Keratinocyte (primary cell): ENCODE results near the gene CCDC148. TPM values are rescaled to one million over a fixed set of nuclear protein-coding genes. Genes with fewer than 3 reads are reported as not detected.

ENCODE experiments used
- DNase-seq: peaks from one replicate; pipeline ENCODE4 v3.0.0-alpha.2; 2011; ENCODE audit warnings: low read depth, missing footprints, low spot score
- FAIRE-seq: peaks from 2 replicates; lab custom pipeline; 2011; peaks lifted over from hg19 to GRCh38; lab: Jason Lieb, UNC
- H2AFZ ChIP-seq: 2 replicates; pipeline ENCODE4 v1.6.0; 2012; ENCODE audit warnings: low read length, control low read depth, inconsistent platforms; ENCODE audit not compliant: control insufficient read depth
- H3K27ac ChIP-seq: 2 replicates; pipeline ENCODE4 v1.5.1; 2011; ENCODE audit warnings: low read length; ENCODE audit not compliant: control insufficient read depth, insufficient read depth
- H3K27me3 ChIP-seq: 3 replicates; pipeline ENCODE4 v1.6.0; 2011; ENCODE audit warnings: low read length; ENCODE audit not compliant: control insufficient read depth, insufficient read depth; ENCODE audit errors: extremely low read depth
- H3K36me3 ChIP-seq, 2 experiments: 2 replicates in 1 of 2; 3 replicates in 1 of 2; pipeline ENCODE4 v1.5.1; 2011; ENCODE audit warnings: low read length in 2 of 2, mild to moderate bottlenecking in 1 of 2; ENCODE audit not compliant: control insufficient read depth in 2 of 2, insufficient read depth in 2 of 2; ENCODE audit errors: extremely low read depth in 1 of 2
- H3K4me1 ChIP-seq: 3 replicates; pipeline ENCODE4 v1.5.1; 2011; ENCODE audit warnings: low read length; ENCODE audit not compliant: control insufficient read depth, insufficient read depth; ENCODE audit errors: extremely low read depth
- H3K4me2 ChIP-seq: 3 replicates; pipeline ENCODE4 v1.6.0; 2011; ENCODE audit warnings: low read depth, low read length; ENCODE audit not compliant: control insufficient read depth, insufficient read depth; ENCODE audit errors: extremely low read depth
- H3K4me3 ChIP-seq, 3 experiments: fragments of 200-600 bp in 1 of 3; sonication (generic) in 1 of 3; 2 replicates in 2 of 3; 3 replicates in 1 of 3; pipeline ENCODE4 v1.5.1; 2011 to 2016; ENCODE audit warnings: low read length in 3 of 3, mild to moderate bottlenecking in 3 of 3, control low read depth in 2 of 3, inconsistent platforms in 1 of 3, low read depth in 1 of 3, mixed read lengths in 1 of 3, mixed run types in 1 of 3, moderate library complexity in 1 of 3; ENCODE audit not compliant: control insufficient read depth in 2 of 3, insufficient read depth in 2 of 3; ENCODE audit errors: extremely low read depth in 1 of 3
- H3K79me2 ChIP-seq: 2 replicates; pipeline ENCODE4 v1.6.0; 2012; ENCODE audit warnings: low read length; ENCODE audit not compliant: control insufficient read depth, insufficient read depth
- H3K9ac ChIP-seq: 3 replicates; pipeline ENCODE4 v1.6.0; 2011; ENCODE audit warnings: low read length; ENCODE audit not compliant: control insufficient read depth, insufficient read depth; ENCODE audit errors: extremely low read depth
- H3K9me1 ChIP-seq: 3 replicates; pipeline ENCODE4 v1.6.0; 2011; ENCODE audit warnings: low read length; ENCODE audit not compliant: control insufficient read depth, insufficient read depth; ENCODE audit errors: extremely low read depth
- H3K9me3 ChIP-seq: 2 replicates; pipeline ENCODE4 v1.5.1; 2012; ENCODE audit warnings: low read depth, low read length; ENCODE audit not compliant: control insufficient read depth
- H4K20me1 ChIP-seq: 3 replicates; pipeline ENCODE4 v1.6.0; 2011; ENCODE audit warnings: low read length; ENCODE audit not compliant: control insufficient read depth, insufficient read depth; ENCODE audit errors: extremely low read depth
- EZH2 ChIP-seq: IDR thresholded peaks from one replicate; pipeline ENCODE4 v1.6.1; 2012; ENCODE audit warnings: inconsistent platforms, mild to moderate bottlenecking, low read length, moderate library complexity
- dilution Hi-C: fragments of 300-500 bp; cut with MboI; formaldehyde crosslinking; loops from one replicate; pipeline ENCODE4 v1.7.0; 2020; ENCODE audit warnings: low sequenced_read_pairs; ENCODE audit not compliant: extremely low pct_ligation_motif_present
- polyA plus RNA-seq, 5 experiments: library from polyadenylated mRNA; depleted of rRNA in 3 of 5; stranded (reverse) in 3 of 5; stranded (forward) in 1 of 5; unstranded in 1 of 5; fragments of >200 nt; gene quantifications; 1 replicate in 1 of 5; 2 replicates in 3 of 5; 3 replicates in 1 of 5; pipeline versions ENCODE4 v1.2.1 to v1.2.3, GENCODE V29; 2011 to 2012; ENCODE audit warnings: missing spikeins in 2 of 5, low read depth in 1 of 5, low replicate concordance in 1 of 5
- TF ChIP-seq, protein P1 (sequence below), 3 experiments: IDR thresholded peaks in 1 of 3; conservative IDR thresholded peaks in 1 of 3; optimal IDR thresholded peaks in 1 of 3; 2 replicates in 2 of 3; 3 replicates in 1 of 3; pipeline versions ENCODE3 to v1.5.1; 2011; ENCODE audit warnings: low read length in 3 of 3, mild to moderate bottlenecking in 3 of 3, moderate library complexity in 2 of 3, control low read depth in 1 of 3, inconsistent platforms in 1 of 3; ENCODE audit not compliant: insufficient read depth in 2 of 3; ENCODE audit errors: extremely low read depth in 1 of 3

Gene CCDC148
- polyA plus RNA-seq, 1 donor (not counting 4 experiments of a cell fraction or from before 2014, with no cell fraction given), result 0.39 TPM

GRCh38 chr2:158207354-158207753, 249.2 kb downstream of the CCDC148 start:
- Histone ChIP-seq H3K9me3 (no peaks in the 10 kb centered on the region), H4K20me1 (no peaks in the 10 kb centered on the region), H3K36me3 (no peaks in the 10 kb centered on the region), H3K27ac (no peak overlapping the region), H3K4me2 (no peak overlapping the region), H3K9ac (no peak overlapping the region), H3K4me1 (peaks cover 15% of the 10 kb centered on the region), H3K9me1 (no peaks in the 10 kb centered on the region), H3K27me3 (no peaks in the 10 kb centered on the region), H3K4me3 (no peak overlapping the region), H2AFZ (no peak overlapping the region), H3K79me2 (no peaks in the 10 kb centered on the region)
- DNase-seq (no peak), FAIRE-seq (no peak)
- no peak for TF ChIP-seq EZH2
- TF ChIP-seq, protein P1, sequence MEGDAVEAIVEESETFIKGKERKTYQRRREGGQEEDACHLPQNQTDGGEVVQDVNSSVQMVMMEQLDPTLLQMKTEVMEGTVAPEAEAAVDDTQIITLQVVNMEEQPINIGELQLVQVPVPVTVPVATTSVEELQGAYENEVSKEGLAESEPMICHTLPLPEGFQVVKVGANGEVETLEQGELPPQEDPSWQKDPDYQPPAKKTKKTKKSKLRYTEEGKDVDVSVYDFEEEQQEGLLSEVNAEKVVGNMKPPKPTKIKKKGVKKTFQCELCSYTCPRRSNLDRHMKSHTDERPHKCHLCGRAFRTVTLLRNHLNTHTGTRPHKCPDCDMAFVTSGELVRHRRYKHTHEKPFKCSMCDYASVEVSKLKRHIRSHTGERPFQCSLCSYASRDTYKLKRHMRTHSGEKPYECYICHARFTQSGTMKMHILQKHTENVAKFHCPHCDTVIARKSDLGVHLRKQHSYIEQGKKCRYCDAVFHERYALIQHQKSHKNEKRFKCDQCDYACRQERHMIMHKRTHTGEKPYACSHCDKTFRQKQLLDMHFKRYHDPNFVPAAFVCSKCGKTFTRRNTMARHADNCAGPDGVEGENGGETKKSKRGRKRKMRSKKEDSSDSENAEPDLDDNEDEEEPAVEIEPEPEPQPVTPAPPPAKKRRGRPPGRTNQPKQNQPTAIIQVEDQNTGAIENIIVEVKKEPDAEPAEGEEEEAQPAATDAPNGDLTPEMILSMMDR (optimal IDR thresholded peaks at IDR 0.05 in 1 of 3, IDR thresholded peaks at IDR 0.05 in 1 of 3, conservative IDR thresholded peaks at IDR 0.05 in 1 of 3; ENCODE audit: extremely low read depth in 1 of 3, insufficient read depth in 2 of 3, low read length in 3 of 3), result no peak
- dilution Hi-C loops, result no loop called here

- dilution Hi-C loops, result no loop called here
Measured at GRCh38 chr2:158205215-158205614, 251.3 kb downstream of the CCDC148 start.

More at GRCh38 chr2:158205215-158205614, 251.3 kb downstream of the CCDC148 start:
- no peaks in the 10 kb centered on the region for H4K20me1 ChIP-seq
- no peaks in the 10 kb centered on the region for H3K27me3 ChIP-seq
- H3K4me2 ChIP-seq, result no peak overlapping the region
- H3K27ac ChIP-seq, result no peak overlapping the region
- no peak overlapping the region for H3K4me3 ChIP-seq
- H3K36me3 ChIP-seq, result no peaks in the 10 kb centered on the region
- H3K9me3 ChIP-seq, result no peaks in the 10 kb centered on the region
- no peaks in the 10 kb centered on the region for H3K79me2 ChIP-seq
- DNase-seq, result no peak
- FAIRE-seq, result no peak
- peaks cover 18% of the 10 kb centered on the region for H3K4me1 ChIP-seq
- H2AFZ ChIP-seq, result no peak overlapping the region
- H3K9me1 ChIP-seq, result no peaks in the 10 kb centered on the region
- TF ChIP-seq EZH2, result no peak
- TF ChIP-seq, protein P1 (optimal IDR thresholded peaks at IDR 0.05 in 1 of 3, IDR thresholded peaks at IDR 0.05 in 1 of 3, conservative IDR thresholded peaks at IDR 0.05 in 1 of 3; ENCODE audit: extremely low read depth in 1 of 3, insufficient read depth in 2 of 3, low read length in 3 of 3), result no peak
- H3K9ac ChIP-seq, result no peak overlapping the region
